ENCODE data around the gene ASIC2. TPM values are rescaled to one million over a fixed set of nuclear protein-coding genes. Genes with fewer than 3 reads are reported as not detected.

ASIC2 gene
- total RNA-seq, 2 donors from 2014 or later: 3.0 to 3.3 TPM

DNA sequence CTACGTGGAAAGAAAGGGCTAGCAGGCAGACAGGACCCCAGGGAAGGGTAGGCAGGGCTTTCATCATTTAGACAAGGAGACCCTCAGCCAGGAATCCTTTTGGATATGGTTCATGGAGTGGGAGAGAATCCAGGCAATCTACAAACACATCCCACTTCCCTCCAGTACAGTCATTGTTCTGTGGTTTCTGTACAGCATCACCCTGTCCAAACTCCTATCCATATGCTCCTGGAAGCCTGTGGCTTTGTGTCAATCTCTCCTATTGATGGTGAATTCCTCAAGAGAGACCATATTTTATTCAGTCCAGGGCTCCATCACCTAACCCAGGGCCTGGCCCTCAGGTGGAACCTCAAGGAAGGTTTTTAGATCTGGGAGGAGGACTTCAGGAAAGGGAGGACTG, 202.3 kb downstream of the ASIC2 start:
- no peak overlapping the region for H3K27ac ChIP-seq (ENCODE audit: low read depth, low read length)
- no peaks in the 10 kb centered on the region for H3K4me1 ChIP-seq (ENCODE audit: control insufficient read depth, insufficient read depth, low read length)
- H3K27me3 Mint-ChIP-seq (ENCODE audit: insufficient read depth): peaks cover 37% of the 10 kb centered on the region
- H3K9ac ChIP-seq (ENCODE audit: extremely low read depth, low read length, poor library complexity, severe bottlenecking): no peak overlapping the region
- no peak overlapping the region for H3K4me3 Mint-ChIP-seq
- H3K4me3 ChIP-seq (ENCODE audit: low read length): no peak overlapping the region
- no peak for DNase-seq
- peaks cover 13% of the 10 kb centered on the region for H3K27me3 ChIP-seq (ENCODE audit: control insufficient read depth, insufficient read depth, low read length, poor library complexity, severe bottlenecking)
- TF ChIP-seq, protein P1, sequence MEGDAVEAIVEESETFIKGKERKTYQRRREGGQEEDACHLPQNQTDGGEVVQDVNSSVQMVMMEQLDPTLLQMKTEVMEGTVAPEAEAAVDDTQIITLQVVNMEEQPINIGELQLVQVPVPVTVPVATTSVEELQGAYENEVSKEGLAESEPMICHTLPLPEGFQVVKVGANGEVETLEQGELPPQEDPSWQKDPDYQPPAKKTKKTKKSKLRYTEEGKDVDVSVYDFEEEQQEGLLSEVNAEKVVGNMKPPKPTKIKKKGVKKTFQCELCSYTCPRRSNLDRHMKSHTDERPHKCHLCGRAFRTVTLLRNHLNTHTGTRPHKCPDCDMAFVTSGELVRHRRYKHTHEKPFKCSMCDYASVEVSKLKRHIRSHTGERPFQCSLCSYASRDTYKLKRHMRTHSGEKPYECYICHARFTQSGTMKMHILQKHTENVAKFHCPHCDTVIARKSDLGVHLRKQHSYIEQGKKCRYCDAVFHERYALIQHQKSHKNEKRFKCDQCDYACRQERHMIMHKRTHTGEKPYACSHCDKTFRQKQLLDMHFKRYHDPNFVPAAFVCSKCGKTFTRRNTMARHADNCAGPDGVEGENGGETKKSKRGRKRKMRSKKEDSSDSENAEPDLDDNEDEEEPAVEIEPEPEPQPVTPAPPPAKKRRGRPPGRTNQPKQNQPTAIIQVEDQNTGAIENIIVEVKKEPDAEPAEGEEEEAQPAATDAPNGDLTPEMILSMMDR (conservative IDR thresholded peaks at IDR 0.05): no peak
- no peaks in the 10 kb centered on the region for H3K9me3 Mint-ChIP-seq
- H3K4me1 Mint-ChIP-seq: no peaks in the 10 kb centered on the region
- no peaks in the 10 kb centered on the region for H3K9me3 ChIP-seq (ENCODE audit: control insufficient read depth, low read length)
- H3K36me3 ChIP-seq (ENCODE audit: control insufficient read depth, insufficient read depth, low read length): no peaks in the 10 kb centered on the region
- no peaks in the 10 kb centered on the region for H3K36me3 Mint-ChIP-seq (ENCODE audit: low read depth)
- WGBS, 2 experiments (ENCODE audit: insufficient coverage in 1 of 2, insufficient read length in 1 of 2): 82% methylated on average over 1 of the region's 1 CpG; no CpG with 5 or more reads in 1 of the 2 experiments
- H3K27ac Mint-ChIP-seq: no peak overlapping the region

DNA sequence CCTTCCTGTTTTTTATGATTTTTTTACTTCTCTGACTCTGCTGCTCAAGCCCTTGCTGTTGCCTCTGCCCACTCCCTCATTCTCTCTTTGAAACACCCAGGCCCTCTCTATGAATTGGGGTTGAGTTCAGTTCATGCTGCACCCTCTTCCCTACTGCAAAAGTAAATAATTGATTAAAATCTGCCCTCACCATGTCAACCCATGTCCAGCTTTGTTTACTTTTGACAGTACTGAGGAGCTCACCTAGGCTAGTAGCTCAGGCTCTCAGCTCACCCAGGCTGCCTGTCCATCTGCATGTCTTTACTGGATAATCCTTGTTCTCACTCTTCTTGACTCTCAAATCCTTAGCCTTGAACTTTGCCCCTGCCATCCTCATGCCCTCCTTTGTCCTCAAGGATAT, 206.2 kb downstream of the ASIC2 start:
- DNase-seq: no peak
- Histone ChIP-seq H3K27ac (ENCODE audit: low read depth, low read length) (no peak overlapping the region), H3K9me3 (ENCODE audit: control insufficient read depth, low read length) (no peaks in the 10 kb centered on the region), H3K9ac (ENCODE audit: extremely low read depth, low read length, poor library complexity, severe bottlenecking) (no peak overlapping the region), H3K4me1 (ENCODE audit: control insufficient read depth, insufficient read depth, low read length) (no peaks in the 10 kb centered on the region), H3K27me3 (ENCODE audit: control insufficient read depth, insufficient read depth, low read length, poor library complexity, severe bottlenecking) (peaks cover 13% of the 10 kb centered on the region), H3K4me3 (ENCODE audit: low read length) (no peak overlapping the region), H3K36me3 (ENCODE audit: control insufficient read depth, insufficient read depth, low read length) (no peaks in the 10 kb centered on the region)
- Mint-ChIP-seq H3K9me3 (no peaks in the 10 kb centered on the region), H3K4me1 (no peaks in the 10 kb centered on the region), H3K4me3 (no peak overlapping the region), H3K27ac (no peak overlapping the region), H3K27me3 (ENCODE audit: insufficient read depth) (peaks cover 42% of the 10 kb centered on the region), H3K36me3 (ENCODE audit: low read depth) (no peaks in the 10 kb centered on the region)
- TF ChIP-seq, protein P1 (conservative IDR thresholded peaks at IDR 0.05): no peak

DNA sequence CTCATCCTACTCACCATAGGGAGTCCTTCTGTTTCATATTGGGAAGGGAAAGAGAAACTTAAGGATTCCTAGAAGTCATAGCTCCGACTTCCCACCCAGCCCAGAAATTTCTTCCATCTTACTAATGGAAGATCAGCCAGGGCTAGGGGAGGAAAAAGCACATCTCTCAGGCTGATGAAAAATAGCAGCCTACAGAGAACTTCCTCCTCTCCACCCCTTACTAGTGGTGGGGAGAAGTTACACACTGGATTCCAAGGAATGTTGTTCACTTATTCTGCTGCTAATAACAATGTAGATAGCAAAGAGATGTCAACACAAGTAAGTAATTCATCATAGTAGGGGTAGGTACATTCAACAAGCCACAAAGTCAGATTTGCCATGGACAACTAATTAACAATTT, 207.1 kb downstream of the ASIC2 start:
- H3K9me3 Mint-ChIP-seq: no peaks in the 10 kb centered on the region
- peaks cover 43% of the 10 kb centered on the region for H3K27me3 Mint-ChIP-seq (ENCODE audit: insufficient read depth)
- Histone ChIP-seq H3K4me3 (ENCODE audit: low read length) (no peak overlapping the region), H3K4me1 (ENCODE audit: control insufficient read depth, insufficient read depth, low read length) (no peaks in the 10 kb centered on the region), H3K36me3 (ENCODE audit: control insufficient read depth, insufficient read depth, low read length) (no peaks in the 10 kb centered on the region), H3K9ac (ENCODE audit: extremely low read depth, low read length, poor library complexity, severe bottlenecking) (no peak overlapping the region), H3K27ac (ENCODE audit: low read depth, low read length) (no peak overlapping the region), H3K27me3 (ENCODE audit: control insufficient read depth, insufficient read depth, low read length, poor library complexity, severe bottlenecking) (peaks cover 16% of the 10 kb centered on the region), H3K9me3 (ENCODE audit: control insufficient read depth, low read length) (no peaks in the 10 kb centered on the region)
- TF ChIP-seq, protein P1 (conservative IDR thresholded peaks at IDR 0.05): no peak
- no peak overlapping the region for H3K4me3 Mint-ChIP-seq
- WGBS, 2 experiments (ENCODE audit: insufficient coverage in 1 of 2, insufficient read length in 1 of 2): 71% methylated on average over 1 of the region's 1 CpG; no CpG with 5 or more reads in 1 of the 2 experiments
- DNase-seq: no peak
- no peaks in the 10 kb centered on the region for H3K4me1 Mint-ChIP-seq
- no peaks in the 10 kb centered on the region for H3K36me3 Mint-ChIP-seq (ENCODE audit: low read depth)
- H3K27ac Mint-ChIP-seq: no peak overlapping the region

Measured in endodermal cell (in vitro differentiated cells).